ENCODE measurements around the gene MNT.

MNT gene

DNA sequence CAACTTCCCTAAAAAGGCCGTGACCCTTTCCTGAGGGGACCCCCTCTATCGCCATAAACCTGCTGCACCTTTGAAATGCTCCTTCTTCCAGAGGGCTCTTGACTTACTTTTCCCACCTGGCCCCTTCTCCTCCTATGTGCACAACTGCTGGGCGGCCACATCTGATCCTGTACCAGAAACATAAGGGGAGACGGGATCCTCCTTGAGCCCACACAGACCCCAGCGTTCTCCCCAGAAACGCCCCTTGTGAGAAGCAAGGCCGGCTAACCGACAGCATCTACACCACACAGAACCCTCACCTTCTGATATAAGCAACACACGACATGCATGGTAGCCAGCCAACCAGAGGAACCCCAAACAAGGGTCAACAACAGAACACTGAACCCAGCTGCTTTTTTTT lies 14.2 kb upstream of the MNT start:
- no peak for DNase-seq

- no peak for DNase-seq
Measured at GRCh38 chr17:2414446-2415064, 13.7 kb upstream of the MNT start.

- peak in 8 of 14 donors; percentile 36 to 83 (median 54) for DNase-seq
Measured at GRCh38 chr17:2412561-2413021, 11.7 kb upstream of the MNT start.

DNA sequence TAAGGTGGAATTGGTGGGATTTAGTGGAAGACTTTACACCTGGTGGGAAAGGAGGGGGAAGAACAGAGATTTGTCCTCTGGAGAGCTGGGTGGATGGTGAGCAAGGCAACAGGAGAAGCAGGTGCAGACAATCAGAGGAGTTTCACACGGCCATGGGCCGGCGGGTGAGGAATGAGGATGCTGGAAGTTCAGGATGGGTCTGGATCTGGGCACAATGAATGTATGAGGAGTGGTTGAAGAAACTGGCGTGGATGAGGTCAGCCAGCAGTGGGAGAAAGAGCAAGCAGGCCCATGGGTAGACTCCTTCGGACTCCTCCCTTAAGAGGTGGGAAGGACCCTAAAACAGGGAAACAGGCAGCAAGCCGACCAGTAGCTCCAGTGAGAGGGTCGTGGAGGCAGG lies 10.1 kb upstream of the MNT start:
- DNase-seq: no peak

DNA sequence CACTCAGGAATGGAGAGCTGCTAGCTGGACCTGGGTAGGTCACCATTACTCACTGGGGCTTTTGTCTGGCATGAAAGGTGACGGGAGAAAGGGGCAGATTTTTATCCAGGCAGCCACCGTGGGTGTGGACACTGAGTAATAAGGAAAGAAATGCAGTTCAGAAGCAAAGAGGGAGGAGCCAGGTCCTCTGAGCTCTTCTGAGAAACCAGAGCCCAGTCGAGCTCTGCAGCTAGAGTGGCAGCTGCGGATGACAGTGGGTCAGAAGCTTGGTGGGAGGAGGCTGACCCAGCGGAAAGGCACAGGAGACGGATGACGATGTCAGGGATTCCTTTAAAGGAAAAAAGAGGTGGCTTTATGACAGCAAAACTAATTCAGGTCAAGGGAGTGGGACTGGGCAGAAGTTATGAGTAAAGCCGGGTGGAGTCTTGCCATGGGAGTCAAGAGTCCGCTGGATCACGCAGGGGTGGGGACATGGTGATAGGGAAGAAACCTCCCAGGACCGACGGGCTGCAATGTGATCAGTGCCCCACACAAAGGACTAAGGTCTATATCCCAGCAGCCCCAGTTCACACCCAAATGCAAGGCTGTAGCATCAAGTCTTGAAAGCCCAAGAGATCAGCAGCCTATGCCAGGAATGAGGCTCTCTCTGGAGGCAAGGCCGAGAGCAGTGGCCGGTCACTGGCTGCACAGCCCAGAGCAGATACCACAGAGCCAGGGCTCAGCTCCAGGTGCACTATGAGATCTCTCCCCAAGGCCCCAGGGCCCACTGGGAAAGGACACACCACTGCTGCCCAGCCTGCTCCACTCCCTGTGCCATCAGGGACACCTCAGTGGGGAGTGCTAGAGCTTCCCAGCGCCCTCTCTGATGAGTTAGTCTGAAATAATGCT lies 6.3 kb upstream of the MNT start:
- DNase-seq: peak in 1 of 14 donors; percentile 29

DNA sequence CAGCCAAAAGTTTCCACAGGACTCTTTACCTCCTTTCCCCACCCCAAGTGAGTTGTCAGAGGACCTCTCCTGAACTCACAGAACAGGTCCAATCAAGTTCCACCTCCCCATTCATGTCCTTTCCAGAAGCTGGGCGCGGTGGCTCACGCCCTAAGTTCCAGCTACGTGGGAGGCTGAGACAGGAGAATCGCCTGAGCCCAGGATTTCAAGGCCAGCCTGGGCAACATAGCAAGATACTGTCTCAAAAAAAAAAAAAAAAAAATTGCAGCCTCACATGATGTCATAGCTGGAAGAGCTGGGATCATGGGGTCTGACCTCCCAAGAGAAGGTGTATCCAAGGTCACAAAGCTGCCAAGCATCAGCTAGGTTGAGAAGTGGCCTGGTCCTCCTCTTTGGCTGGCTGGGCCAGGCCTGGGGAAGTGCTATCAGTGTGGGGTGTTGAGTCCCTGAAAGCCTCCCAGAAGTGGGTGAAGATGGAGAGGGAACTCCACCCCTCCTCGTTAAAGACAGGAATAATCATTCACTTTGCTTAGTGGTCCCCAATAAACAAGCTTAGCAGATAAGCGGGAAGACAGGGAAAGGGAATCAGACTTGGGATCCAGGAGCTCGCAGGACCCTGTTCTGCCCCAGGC lies 5.5 kb upstream of the MNT start:
- no peak for DNase-seq

DNA sequence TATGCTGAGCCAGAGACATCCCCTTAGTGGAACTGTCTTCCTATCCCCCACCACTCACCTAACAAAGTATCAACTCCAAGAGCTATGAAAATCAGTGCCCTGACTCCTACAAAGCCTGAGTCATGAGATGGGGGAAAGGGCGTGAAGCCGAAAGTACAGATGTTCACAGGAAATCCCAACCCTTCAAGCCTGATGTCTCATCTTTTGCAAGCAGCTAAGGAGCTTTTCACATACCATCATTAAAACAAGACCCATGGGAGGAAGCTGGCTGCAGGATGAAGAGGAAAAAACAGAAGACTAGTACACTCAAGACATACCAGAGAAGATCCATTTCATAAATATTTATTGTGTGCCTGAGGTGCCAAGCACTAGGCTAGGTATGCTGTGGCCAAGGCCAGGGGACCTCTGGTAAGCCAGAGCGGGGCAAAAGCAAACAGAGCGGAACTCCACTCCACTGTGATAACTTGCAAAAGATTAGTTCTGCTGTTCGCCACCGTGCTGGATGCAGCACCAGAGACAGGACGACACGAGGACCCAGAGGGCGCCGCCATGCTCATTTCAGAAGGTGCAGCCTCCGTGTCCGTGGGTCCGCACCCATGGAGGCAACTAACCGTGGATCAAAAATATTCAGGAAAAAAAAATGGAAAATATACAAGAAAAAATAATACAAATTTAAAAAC lies 4.5 kb upstream of the MNT start:
- DNase-seq: no peak

- no peak for DNase-seq
Measured at GRCh38 chr17:2403044-2403443, 2.2 kb upstream of the MNT start.

DNA sequence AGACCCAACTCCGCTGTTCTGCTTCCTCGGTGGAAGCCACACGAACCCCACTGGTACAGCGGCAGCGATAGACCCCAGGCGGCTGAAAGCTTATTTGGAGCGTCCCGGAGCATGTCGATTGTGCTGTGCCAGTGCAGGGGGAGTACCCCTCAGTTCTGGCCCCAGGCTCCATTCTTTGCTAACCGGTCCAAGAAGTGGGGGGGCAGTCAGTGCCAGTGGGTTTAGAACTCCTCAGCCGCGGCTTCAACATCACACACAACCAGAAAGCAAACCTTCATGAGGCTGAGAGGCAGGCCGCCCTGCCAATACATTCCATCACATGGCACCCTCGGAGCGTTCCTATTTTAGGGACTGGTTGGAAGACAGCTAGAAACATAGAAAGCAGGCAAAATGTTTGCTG lies 1.7 kb upstream of the MNT start:
- DNase-seq: peak in 1 of 14 donors; percentile 55

GRCh38 chr17:2401426-2402221 lies 764 bp upstream of the MNT start:
- DNase-seq: peak; percentile 86 to 100 (median 98)

GRCh38 chr17:2400474-2400866 lies 390 bp downstream of the MNT start:
- DNase-seq: peak in 7 of 14 donors; percentile 35 to 69 (median 57)

DNA sequence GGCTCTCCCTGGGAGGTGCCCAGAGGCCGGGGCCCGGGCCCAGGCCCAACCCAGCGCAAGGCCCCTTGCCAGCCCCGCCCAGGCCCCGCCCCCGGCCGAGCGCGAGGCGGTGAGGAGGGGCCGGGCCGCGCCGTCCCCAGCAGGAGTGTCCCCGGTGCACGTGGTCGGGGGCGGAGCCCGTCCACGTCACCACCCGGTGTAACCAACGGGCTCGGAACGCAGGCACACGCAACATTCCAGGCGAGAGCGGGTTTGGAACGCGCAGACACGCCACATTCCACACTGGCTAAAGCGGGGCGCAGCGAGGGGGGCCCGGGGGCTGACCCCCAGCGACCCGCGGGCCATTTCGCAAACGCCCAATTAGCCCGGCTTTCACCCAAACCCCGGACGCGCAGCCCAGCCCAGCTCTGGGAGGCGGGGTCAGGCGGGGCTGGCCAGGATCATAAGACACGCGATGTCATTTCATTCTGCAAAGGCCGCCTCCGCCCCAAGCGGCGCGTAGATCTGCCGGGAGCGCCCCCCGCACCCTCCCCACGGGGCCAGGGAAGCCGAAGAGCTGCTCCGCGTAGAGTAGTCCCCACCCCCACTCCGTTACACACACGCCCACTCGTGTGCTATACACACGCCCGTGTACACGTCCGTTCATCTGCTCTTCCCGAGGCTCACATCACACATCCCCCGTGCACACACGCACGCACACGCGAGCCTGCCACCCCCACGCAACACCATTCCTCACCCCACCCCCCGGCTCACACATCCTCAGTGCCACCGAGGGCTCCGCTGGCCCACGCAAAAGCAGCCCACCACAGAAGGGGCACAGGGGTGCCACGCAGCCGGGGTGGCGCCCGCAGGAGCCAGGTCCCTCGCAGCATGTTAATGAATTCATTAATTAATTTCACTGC lies 1.0 kb downstream of the MNT start:
- DNase-seq: peak; percentile 82 to 99 (median 94)

DNA sequence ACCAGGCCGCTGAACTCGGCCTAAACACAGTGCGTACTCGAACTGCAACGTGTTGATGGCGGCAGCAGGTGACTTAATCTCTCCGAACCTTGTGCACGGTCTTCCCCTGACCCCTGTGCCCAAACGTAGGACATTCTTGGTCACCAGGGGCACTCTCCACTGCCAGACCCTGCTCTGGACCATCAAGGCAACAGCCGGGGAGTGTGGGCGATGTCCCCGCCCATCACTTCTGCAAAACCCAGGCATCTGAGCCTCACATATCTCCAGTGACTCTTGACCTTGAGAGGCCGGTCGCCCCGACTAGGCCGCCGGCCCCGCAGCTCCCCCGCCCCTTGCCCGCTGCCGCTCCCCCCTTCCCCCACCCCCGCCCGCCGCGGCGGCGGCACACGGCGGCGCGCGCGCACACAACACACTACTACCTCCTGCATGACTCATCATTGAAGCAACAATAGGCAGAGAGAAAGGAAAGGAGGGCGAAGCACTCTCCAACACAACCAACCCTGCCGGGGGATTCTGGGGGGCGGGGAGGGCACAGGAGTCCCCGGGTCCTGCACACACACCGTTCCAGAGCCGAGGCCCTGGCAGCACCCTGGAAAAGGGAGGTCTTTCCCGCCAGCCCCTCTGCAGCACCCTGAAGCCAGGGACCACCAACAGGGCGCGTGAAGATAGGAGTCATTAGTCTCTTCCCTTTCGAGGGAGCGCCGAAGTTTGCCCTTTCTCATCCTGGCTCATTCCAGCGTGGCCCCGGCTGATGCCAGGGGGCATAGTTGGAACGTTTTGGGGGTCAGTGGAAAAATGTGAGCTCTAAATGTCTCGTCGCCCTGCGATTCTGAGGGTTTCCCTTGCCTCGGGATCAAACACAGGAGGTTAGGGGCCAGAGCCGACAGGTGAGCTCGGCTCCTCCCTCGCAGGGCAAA lies 1.9 kb downstream of the MNT start:
- peak in 9 of 14 donors; percentile 37 to 75 (median 51) for DNase-seq

- DNase-seq: no peak
Measured at GRCh38 chr17:2398182-2398581, 2.7 kb downstream of the MNT start.

DNA sequence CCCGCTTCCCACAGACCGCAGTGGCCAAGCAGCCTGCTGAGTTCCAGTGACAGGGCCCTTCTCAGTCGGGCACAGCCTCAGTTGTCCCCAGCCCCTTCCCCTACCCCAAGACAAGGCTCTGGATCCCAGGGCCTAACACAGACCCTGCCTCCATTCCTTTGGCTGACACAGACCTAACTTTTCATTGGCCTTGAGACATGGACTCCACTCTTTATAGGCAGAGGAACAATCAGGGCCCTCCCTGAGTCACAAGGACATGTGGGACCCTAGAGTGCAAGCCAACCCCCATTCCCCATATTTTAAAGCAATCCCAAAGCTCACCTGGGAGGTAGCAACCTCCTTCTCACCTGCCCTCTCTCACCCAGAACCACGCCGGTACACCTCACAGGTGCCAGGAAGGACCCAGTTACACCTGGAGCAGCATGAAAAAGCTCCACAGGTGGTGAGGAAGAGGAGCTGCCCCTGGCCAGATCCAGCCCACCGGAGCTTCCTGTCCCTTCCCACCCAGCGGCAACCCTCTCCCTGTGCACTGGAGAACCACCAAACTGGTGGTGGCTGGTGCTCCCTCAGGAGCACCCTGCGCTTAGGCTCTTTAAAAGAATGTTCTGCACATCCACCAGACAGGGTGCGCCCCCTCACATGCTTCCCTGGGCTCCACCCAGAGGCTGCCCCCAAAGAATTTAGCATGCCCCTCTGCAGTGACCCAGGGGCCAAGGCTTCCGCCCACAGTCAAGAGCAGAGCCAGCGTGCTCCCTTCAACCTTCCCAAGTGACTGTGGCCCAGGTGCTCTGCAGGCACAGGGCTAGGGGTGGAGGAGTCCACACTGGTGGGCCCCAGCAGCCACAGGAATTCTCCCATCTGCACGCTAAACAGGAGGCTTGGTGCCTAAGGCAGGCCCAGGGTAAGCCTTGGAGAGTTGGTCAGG lies 3.4 kb downstream of the MNT start:
- no peak for DNase-seq

- DNase-seq: peak in 13 of 14 donors; percentile 20 to 91 (median 78)
Measured at GRCh38 chr17:2396568-2397246, 4.2 kb downstream of the MNT start.

- peak in 1 of 14 donors; percentile 19 for DNase-seq
Measured at GRCh38 chr17:2396192-2396567, 4.7 kb downstream of the MNT start.
